ENCODE results near the gene WNT7B.

The WNT7B gene

DNA sequence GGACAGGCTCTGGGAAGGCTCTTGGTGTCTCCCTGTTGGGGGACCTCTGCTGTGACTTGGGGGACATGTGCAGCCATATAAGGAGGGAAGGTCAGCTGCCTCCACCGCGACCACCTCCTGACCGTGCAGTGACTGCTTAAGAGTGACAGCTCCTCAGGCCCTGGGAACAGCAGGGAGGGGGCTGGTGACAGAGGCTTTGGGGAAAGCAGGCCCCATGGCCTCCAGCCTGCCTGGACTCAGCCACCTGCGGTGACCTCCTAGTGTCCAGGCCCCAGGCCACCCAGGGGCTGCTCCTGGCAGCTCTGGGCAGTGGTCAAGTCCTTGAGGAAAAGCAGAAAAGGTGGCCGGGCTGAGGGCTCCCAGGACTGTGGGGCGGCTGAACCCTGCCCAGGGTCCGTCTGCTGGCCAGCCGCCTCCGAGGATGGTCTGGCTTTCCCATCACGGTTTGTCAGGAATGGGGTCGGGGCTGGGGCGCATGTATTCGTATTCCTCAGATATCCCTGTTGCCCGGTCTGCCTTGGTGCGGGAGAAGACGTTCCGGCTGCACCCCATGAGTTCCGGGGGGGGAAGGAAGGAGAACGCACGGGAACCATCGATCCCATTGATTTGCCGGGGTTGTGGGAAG is 96.8 kb downstream of the WNT7B start:
- peak overlapping the region; percentile 44 for H3K4me3 ChIP-seq
- H3K27ac ChIP-seq = no peak overlapping the region
- TF ChIP-seq, protein P1, sequence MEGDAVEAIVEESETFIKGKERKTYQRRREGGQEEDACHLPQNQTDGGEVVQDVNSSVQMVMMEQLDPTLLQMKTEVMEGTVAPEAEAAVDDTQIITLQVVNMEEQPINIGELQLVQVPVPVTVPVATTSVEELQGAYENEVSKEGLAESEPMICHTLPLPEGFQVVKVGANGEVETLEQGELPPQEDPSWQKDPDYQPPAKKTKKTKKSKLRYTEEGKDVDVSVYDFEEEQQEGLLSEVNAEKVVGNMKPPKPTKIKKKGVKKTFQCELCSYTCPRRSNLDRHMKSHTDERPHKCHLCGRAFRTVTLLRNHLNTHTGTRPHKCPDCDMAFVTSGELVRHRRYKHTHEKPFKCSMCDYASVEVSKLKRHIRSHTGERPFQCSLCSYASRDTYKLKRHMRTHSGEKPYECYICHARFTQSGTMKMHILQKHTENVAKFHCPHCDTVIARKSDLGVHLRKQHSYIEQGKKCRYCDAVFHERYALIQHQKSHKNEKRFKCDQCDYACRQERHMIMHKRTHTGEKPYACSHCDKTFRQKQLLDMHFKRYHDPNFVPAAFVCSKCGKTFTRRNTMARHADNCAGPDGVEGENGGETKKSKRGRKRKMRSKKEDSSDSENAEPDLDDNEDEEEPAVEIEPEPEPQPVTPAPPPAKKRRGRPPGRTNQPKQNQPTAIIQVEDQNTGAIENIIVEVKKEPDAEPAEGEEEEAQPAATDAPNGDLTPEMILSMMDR (IDR thresholded peaks at IDR 0.05) = no peak
- DNase-seq (ENCODE audit: low spot score) = no peak

DNA sequence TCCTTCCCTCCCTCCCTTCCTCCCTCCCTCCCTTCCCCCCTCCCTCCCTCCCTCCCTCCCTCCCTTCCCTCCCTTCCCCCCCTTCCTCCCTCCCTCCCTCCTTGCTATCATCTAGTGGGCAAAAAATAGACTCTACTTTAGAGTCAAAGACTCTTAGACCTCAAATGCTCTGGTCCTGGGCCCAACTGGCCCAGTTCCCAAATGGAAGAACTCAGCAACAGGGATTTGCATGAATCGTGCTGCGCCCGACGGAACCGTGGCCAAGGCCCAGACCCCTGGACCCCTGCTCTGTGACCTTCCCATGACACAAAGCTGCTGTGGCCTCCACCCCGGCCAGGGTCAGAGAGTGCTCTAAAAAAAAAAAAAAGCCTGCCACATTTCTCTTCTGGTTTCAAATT is 97.4 kb downstream of the WNT7B start:
- no peak overlapping the region for H3K4me3 ChIP-seq
- TF ChIP-seq, protein P1 (IDR thresholded peaks at IDR 0.05) = no peak
- no peak for DNase-seq (ENCODE audit: low spot score)
- no peak overlapping the region for H3K27ac ChIP-seq

DNA sequence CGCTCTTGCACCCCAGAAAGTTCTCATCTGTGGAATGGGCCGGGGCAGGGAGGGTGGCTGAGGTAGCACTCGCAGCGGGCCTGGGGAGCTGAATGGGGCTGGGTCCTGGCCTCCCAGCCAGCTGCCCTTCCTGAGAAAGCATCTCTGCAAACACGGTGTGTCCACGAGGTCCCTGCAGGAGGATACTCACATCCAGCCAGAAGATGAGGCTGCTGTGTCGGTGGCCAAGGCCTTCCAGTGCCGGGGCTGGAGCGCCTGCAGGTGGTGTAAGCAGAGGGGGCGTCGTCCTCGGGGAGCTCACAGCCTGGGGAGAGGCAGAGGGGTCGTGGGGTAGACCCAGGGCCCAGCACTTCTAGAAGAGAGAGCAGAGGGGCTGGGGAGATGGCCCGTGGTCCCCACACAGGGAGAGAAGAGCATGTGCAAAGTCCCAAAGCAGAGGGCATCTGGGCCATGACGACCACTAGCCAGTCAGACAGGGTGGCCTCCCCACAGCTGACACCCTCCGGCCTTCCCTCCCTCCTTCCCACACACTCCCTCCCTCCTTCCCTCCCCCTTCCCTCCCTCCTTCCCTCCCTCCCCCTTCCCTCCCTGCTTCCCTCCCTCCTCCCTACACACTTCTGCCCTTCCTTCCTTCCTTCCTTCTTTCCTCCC is 97.9 kb downstream of the WNT7B start:
- no peak overlapping the region for H3K4me3 ChIP-seq

DNA sequence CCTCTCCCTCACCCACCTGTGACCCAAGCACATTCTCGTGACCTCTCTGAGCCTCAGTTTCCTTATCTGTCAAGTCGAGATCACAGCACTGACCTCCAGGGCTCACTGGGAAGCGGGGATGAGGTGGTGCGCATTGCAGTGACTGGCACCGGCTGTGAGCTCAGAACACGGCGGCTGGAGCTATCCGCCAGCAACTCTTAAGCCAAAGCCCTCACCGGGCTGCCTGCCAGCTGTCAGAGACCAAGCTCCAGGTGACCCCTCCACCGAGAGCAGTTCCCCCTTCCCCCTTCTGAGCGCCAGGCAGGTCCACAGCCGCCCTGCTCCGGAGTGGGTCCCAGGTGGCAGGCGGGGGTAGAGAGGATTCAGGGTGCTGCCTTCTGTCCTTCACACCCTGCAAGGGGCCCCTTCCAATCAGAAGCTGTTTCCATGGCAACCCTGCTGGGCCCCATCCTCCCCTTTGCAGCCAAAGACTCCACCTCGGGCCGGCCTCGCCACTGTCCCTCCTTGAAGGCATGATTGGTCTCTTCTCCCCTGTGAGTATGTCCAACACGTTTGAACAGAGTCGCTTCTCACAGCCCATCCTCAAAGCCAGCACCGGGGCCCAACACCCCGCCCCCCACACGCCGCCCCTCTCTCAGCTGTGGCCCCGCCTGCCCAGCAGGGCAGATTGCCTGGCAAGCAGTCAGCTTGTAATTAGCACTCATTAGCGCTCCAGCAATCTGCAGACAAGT is 98.7 kb downstream of the WNT7B start:
- TF ChIP-seq, protein P1 (IDR thresholded peaks at IDR 0.05) = no peak

More for the DNA sequence above, 97.9 kb downstream of the WNT7B start:
- TF ChIP-seq, protein P1 (IDR thresholded peaks at IDR 0.05) = no peak
- DNase-seq (ENCODE audit: low spot score) = no peak
- no peak overlapping the region for H3K27ac ChIP-seq

DNA sequence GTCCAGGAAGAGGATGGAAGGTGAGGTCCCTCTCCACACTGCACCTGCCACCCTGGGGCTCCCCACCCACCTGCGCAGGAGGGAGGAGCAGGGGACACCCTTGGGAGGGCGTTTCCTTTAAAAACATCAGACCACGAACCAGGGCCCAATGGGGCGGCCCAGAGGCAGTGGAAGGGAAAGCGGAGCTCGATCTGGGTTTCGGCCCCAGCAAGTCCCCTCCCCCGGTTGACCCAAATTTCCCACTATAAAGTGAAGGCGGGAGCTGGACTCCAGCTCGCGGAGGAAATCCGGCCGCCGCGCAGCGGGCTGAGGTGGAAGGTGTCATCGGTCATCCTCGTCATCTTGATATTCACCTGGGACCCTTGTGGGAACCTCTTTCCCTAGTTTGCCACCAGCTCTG is 99.3 kb downstream of the WNT7B start:
- TF ChIP-seq, protein P1 (IDR thresholded peaks at IDR 0.05) = no peak
- no peak for DNase-seq (ENCODE audit: low spot score)
- Histone ChIP-seq H3K27ac (no peak overlapping the region), H3K4me3 (no peak overlapping the region)

More for the DNA sequence above, 98.7 kb downstream of the WNT7B start:
- Histone ChIP-seq H3K27ac (no peak overlapping the region), H3K4me3 (no peak overlapping the region)
- DNase-seq (ENCODE audit: low spot score) = peak; percentile 52

DNA sequence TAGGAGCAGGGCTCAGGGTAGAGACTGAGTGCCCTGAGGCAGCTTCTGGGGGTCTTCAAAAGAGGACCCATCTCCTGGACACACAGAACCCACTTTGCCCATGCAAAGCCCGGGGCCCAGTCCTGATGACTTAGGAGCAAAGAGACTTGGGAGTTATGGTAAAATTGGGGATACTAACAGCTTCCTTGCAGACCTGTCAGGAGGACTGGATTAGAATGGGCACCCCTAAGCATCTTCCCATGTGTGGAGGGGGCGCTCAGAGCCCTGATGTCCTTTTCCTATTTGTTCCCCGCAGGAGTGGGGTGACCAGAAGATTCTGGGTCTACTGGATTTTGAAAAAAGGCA is 100.0 kb downstream of the WNT7B start:
- H3K27ac ChIP-seq = no peak overlapping the region
- TF ChIP-seq, protein P1 (IDR thresholded peaks at IDR 0.05) = no peak
- H3K4me3 ChIP-seq = no peak overlapping the region
- no peak for DNase-seq (ENCODE audit: low spot score)

All from coronary artery (tissue), 2 donors.